A673 (cell line): Measurements from ENCODE around the gene FRG1. TPM values are rescaled to one million over a fixed set of nuclear protein-coding genes. Genes with fewer than 3 reads are reported as not detected.
"Not testable (repeated sequence)": the region's sequence is repeated elsewhere in the genome, so short reads cannot be mapped to it uniquely, and the experiment has no call there.

ENCODE experiments used
- BruUV-seq: library from RNA; stranded (reverse); fragments of 400-500 nt; replicated peaks from 2 replicates; lab custom pipeline; 2021; lab: Mats Ljungman, UMichigan
- CTCF ChIA-PET: fragments of 300-600 bp; sonication (Branson Sonifier 250); formaldehyde crosslinking; loops from one replicate; lab custom pipeline; 2022; ENCODE audit warnings: antibody characterized with exemption; lab: Charles Lee
- POLR2A ChIA-PET: fragments of 300-600 bp; sonication (Branson Sonifier 250); formaldehyde crosslinking; loops from one replicate; lab custom pipeline; 2022; ENCODE audit warnings: antibody characterized with exemption; ENCODE audit not compliant: low non-redundant PET; lab: Charles Lee
- DNase-seq: peaks from one replicate; pipeline ENCODE4 v3.0.0-alpha.2; 2015; ENCODE audit warnings: low spot score
- H3K27ac ChIP-seq: fragments of 200-600 bp; sonication (generic); 2 replicates; pipeline ENCODE4 v1.5.1; 2016; ENCODE audit warnings: mixed run types, low read depth, mild to moderate bottlenecking, mixed read lengths, antibody characterized with exemption, low read length; ENCODE audit not compliant: poor library complexity, severe bottlenecking
- H3K27me3 ChIP-seq: fragments of 200-600 bp; sonication (generic); replicated peaks from 2 replicates; pipeline ENCODE4 v1.6.1; 2017; ENCODE audit warnings: mixed run types, low read depth, mild to moderate bottlenecking, mixed read lengths, antibody characterized with exemption, low read length; ENCODE audit not compliant: insufficient read depth, poor library complexity
- H3K36me3 ChIP-seq: fragments of 200-600 bp; sonication (generic); 2 replicates; pipeline ENCODE4 v1.6.1; 2016; ENCODE audit warnings: mixed run types, mild to moderate bottlenecking, mixed read lengths, antibody characterized with exemption, low read length; ENCODE audit not compliant: insufficient read depth, poor library complexity, severe bottlenecking
- H3K4me1 ChIP-seq: fragments of 200-600 bp; sonication (generic); 2 replicates; pipeline ENCODE4 v1.6.1; 2017; ENCODE audit warnings: mixed run types, mild to moderate bottlenecking, mixed read lengths, antibody characterized with exemption, low read length; ENCODE audit not compliant: insufficient read depth, poor library complexity, severe bottlenecking
- H3K4me3 ChIP-seq: fragments of 200-600 bp; sonication (generic); 2 replicates; pipeline ENCODE4 v1.5.1; 2016; ENCODE audit warnings: low read depth, mixed run types, mild to moderate bottlenecking, mixed read lengths, low read length; ENCODE audit not compliant: poor library complexity, severe bottlenecking
- H3K9me3 ChIP-seq: fragments of 200-600 bp; sonication (generic); 2 replicates; pipeline ENCODE4 v1.6.1; 2016; ENCODE audit warnings: mixed run types, low read depth, mild to moderate bottlenecking, mixed read lengths, antibody characterized with exemption, low read length; ENCODE audit not compliant: poor library complexity, severe bottlenecking
- CTCF ChIP-seq: fragments of 300-800, 200-600 bp; sonication (generic); conservative IDR thresholded peaks from 2 replicates; pipeline ENCODE4 v1.5.1; 2017; ENCODE audit warnings: low read depth, mild to moderate bottlenecking, antibody characterized with exemption, low read length, moderate library complexity, mixed read lengths
- EZH2 ChIP-seq: fragments of 200-600 bp; sonication (generic); IDR thresholded peaks from 2 replicates; pipeline ENCODE4 v1.6.1; 2017; ENCODE audit warnings: borderline replicate concordance, low read depth, mild to moderate bottlenecking, mixed read lengths, antibody characterized with exemption, low read length; ENCODE audit not compliant: poor library complexity, severe bottlenecking
- intact Hi-C: fragments of 100-400 bp; cut with micrococcal nuclease; formaldehyde crosslinking; loops from one replicate; pipeline ENCODE4 v1.10.0; 2022; ENCODE audit not compliant: unreplicated experiment
- total RNA-seq: library from RNA; stranded (reverse); gene quantifications from 2 replicates; pipeline ENCODE4 v1.2.3, GENCODE V29; 2021

FRG1 gene
- total RNA-seq, 1 experiment from 2014 or later: 62.8 TPM

GRCh38 chr4:189921058-189921457 is 19.6 kb upstream of the FRG1 start:
- TF ChIP-seq EZH2: no peak
- TF ChIP-seq CTCF: no peak
- H3K4me3 ChIP-seq: no peak overlapping the region
- ChIA-PET POLR2A (no interaction called here), CTCF (no interaction called here)
- H3K36me3 ChIP-seq: no peaks in the 10 kb centered on the region
- no peaks in the 10 kb centered on the region for H3K4me1 ChIP-seq
- intact Hi-C loops: no loop called here
- no TSS peak for BruUV-seq
- H3K27ac ChIP-seq: no peak overlapping the region
- DNase-seq: no peak
- H3K9me3 ChIP-seq: peaks cover 9% of the 10 kb centered on the region
- no peaks in the 10 kb centered on the region for H3K27me3 ChIP-seq

- DNase-seq, H3K4me1 ChIP-seq, H3K9me3 ChIP-seq, POLR2A ChIA-PET, H3K27ac ChIP-seq, intact Hi-C loops, CTCF ChIA-PET, H3K27me3 ChIP-seq, H3K4me3 ChIP-seq, BruUV-seq, H3K36me3 ChIP-seq: not testable (repeated sequence)
These were observed 13.9 kb upstream of the FRG1 start for GRCh38 chr4:189926742-189927141.

- Histone ChIP-seq H3K9me3 (no peaks in the 10 kb centered on the region), H3K36me3 (no peaks in the 10 kb centered on the region), H3K4me3 (peak overlapping the region; percentile 91), H3K27ac (peak overlapping the region; percentile 80), H3K27me3 (no peaks in the 10 kb centered on the region), H3K4me1 (no peaks in the 10 kb centered on the region)
- DNase-seq: no peak
- ChIA-PET POLR2A (no interaction called here), CTCF (no interaction called here)
- intact Hi-C loops: no loop called here
- no peak for TF ChIP-seq CTCF
- TF ChIP-seq EZH2: no peak
- BruUV-seq: TSS peak; percentile 61
These were observed 356 bp downstream of the FRG1 start for GRCh38 chr4:189941005-189941450.

GRCh38 chr4:189942412-189942811 is 1.7 kb downstream of the FRG1 start:
- intact Hi-C loops, H3K9me3 ChIP-seq, H3K27me3 ChIP-seq, CTCF ChIA-PET, DNase-seq, H3K4me1 ChIP-seq, BruUV-seq, H3K36me3 ChIP-seq, POLR2A ChIA-PET, H3K27ac ChIP-seq: not testable (repeated sequence)
- H3K4me3 ChIP-seq: peak overlapping the region; percentile 91

GRCh38 chr4:189944077-189944476 is 3.4 kb downstream of the FRG1 start:
- H3K27me3 ChIP-seq, H3K27ac ChIP-seq, H3K4me3 ChIP-seq, POLR2A ChIA-PET, CTCF ChIA-PET, H3K9me3 ChIP-seq, H3K36me3 ChIP-seq, intact Hi-C loops, BruUV-seq, H3K4me1 ChIP-seq, DNase-seq: not testable (repeated sequence)

- H3K4me3 ChIP-seq, H3K9me3 ChIP-seq, intact Hi-C loops, BruUV-seq, H3K27ac ChIP-seq, CTCF ChIA-PET, POLR2A ChIA-PET, DNase-seq, H3K27me3 ChIP-seq, H3K36me3 ChIP-seq, H3K4me1 ChIP-seq: not testable (repeated sequence)
These were observed 6.2 kb downstream of the FRG1 start for GRCh38 chr4:189946906-189947305.
